Right lobe of liver (tissue), 4 donors: ENCODE results near the gene SH3TC1.

ENCODE experiments used
- POLR2A ChIP-seq: fragments of 450-650 bp; IDR thresholded peaks from one replicate; pipeline ENCODE4 v1.6.1; 2017; ENCODE audit warnings: antibody characterized with exemption, mild to moderate bottlenecking
- TF ChIP-seq, protein P1 (sequence below), 4 donors: fragments of 200-600 bp in 3 of 4; fragments of 450-650 bp in 1 of 4; IDR thresholded peaks; one replicate each; pipeline versions ENCODE4 v1.5.1 to v1.8.0; 2016 to 2022; ENCODE audit warnings: antibody characterized with exemption in 4 of 4, mild to moderate bottlenecking in 2 of 4
- donor health status: DM: no; HTN: no; CAD: no.
- donor health status: DM: no; HTN: no; CAD: no.
- donor health status: DM: no; HTN: yes; CAD: no.

DNA sequence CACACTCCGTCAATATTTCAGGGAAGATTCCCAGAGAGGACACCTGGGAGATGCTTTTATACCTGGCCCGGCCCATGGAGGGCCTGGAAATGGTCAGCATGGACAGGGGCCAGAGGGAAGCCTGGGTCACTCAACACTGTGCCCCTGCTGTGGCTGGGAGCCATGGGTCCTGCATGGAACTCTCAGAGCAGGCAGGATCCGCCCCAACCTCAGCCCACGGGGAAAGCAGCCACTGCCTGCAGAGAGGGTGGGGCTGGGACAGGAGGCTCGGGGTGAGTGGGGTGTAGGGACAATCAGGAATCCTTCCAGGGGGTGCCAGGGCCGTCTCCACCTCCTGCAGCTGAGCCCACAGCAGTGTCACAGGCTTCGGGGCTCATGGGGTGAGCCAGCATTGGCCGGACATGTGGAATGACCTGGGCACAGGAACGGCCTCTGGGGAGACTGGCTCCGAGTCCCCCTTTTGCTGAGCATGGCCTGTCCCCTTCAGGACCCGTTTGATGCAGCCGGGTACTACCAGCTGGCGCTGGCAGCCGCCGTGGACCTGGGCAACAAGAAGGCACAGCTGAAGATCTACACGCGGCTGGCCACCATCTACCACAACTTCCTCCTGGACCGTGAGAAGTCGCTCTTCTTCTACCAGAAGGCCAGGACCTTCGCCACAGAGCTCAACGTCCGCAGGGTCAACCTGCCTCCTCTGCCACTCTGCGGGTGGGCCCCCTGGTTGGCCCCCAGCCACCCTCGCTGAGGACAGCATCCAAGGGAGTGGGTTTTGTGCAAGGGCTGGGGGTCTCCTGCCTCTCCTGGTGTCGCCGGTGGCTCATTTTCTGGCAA lies 41.3 kb downstream of the SH3TC1 start:
- TF ChIP-seq, protein P1, sequence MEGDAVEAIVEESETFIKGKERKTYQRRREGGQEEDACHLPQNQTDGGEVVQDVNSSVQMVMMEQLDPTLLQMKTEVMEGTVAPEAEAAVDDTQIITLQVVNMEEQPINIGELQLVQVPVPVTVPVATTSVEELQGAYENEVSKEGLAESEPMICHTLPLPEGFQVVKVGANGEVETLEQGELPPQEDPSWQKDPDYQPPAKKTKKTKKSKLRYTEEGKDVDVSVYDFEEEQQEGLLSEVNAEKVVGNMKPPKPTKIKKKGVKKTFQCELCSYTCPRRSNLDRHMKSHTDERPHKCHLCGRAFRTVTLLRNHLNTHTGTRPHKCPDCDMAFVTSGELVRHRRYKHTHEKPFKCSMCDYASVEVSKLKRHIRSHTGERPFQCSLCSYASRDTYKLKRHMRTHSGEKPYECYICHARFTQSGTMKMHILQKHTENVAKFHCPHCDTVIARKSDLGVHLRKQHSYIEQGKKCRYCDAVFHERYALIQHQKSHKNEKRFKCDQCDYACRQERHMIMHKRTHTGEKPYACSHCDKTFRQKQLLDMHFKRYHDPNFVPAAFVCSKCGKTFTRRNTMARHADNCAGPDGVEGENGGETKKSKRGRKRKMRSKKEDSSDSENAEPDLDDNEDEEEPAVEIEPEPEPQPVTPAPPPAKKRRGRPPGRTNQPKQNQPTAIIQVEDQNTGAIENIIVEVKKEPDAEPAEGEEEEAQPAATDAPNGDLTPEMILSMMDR (IDR thresholded peaks at IDR 0.05): no peak
- TF ChIP-seq POLR2A: no peak
